Thyroid gland (tissue), 4 donors: Measurements from ENCODE around the gene ENOX1. TPM values are rescaled to one million over a fixed set of nuclear protein-coding genes. Genes with fewer than 3 reads are reported as not detected.

ENCODE experiments used
- DNase-seq, 2 donors: peaks; one replicate each; pipeline ENCODE4 v3.0.0-alpha.2; 2019
- H3K27ac ChIP-seq, 3 donors: fragments of 200-600 bp; sonication (generic); 1 replicate in 2 of 3; 2 replicates in 1 of 3; pipeline ENCODE4 v1.5.1; 2016 to 2019; ENCODE audit warnings: mild to moderate bottlenecking in 1 of 3, moderate library complexity in 1 of 3
- H3K27me3 ChIP-seq: fragments of 200-600 bp; sonication (generic); one replicate; pipeline ENCODE4 v1.5.1; 2019
- H3K36me3 ChIP-seq, 2 donors: fragments of 200-600 bp; sonication (generic); one replicate each; pipeline ENCODE4 v1.5.1; 2016 to 2019
- H3K4me1 ChIP-seq, 2 donors: fragments of 200-600 bp; sonication (generic); one replicate each; pipeline ENCODE4 v1.5.1; 2017 to 2019
- H3K4me3 ChIP-seq, 3 donors: fragments of 200-600 bp; sonication (generic); replicated peaks in 1 of 3; 1 replicate in 2 of 3; 2 replicates in 1 of 3; pipeline ENCODE4 v1.5.1; 2016; ENCODE audit warnings: mild to moderate bottlenecking in 1 of 3
- H3K9me3 ChIP-seq: fragments of 200-600 bp; sonication (generic); one replicate; pipeline ENCODE4 v1.5.1; 2017
- CTCF ChIP-seq, 6 experiments: fragments of 200-600 bp in 3 of 6; fragments of 450-650 bp in 3 of 6; sonication (generic) in 3 of 6; IDR thresholded peaks; one replicate each; pipeline ENCODE4 v1.5.1; 2016 to 2019; ENCODE audit warnings: antibody characterized with exemption in 6 of 6, mild to moderate bottlenecking in 2 of 6, inconsistent platforms in 1 of 6, moderate library complexity in 1 of 6
- POLR2A ChIP-seq, 2 donors: fragments of 450-650 bp; IDR thresholded peaks; one replicate each; pipeline ENCODE4 v1.6.1; 2017; ENCODE audit warnings: antibody characterized with exemption in 2 of 2, mild to moderate bottlenecking in 2 of 2, moderate library complexity in 1 of 2
- WGBS, 2 donors: methylation state at CpG; one replicate each; pipeline ENCODE4 v1.1.5; 2017; 5-methylcytosine and 5-hydroxymethylcytosine counted together
- intact Hi-C: fragments of 100-400 bp; cut with DNase I; formaldehyde crosslinking; loops from one replicate; pipeline ENCODE4 v1.15.1; 2023
- total RNA-seq, 4 donors: library from RNA; depleted of rRNA; stranded (reverse); fragments of >200 nt; gene quantifications; one replicate each; pipeline ENCODE4 v1.2.3, GENCODE V29; 2016

The ENOX1 gene
- total RNA-seq, 4 donors from 2014 or later = 0.13 to 1.8 (median 0.31) TPM

- no peaks in the 10 kb centered on the region for H3K4me1 ChIP-seq
These were observed 425.7 kb downstream of the ENOX1 start for GRCh38 chr13:43360892-43361610.

GRCh38 chr13:43360171-43360570, 426.6 kb downstream of the ENOX1 start:
- TF ChIP-seq CTCF (IDR thresholded peaks at IDR 0.05) = no peak
- TF ChIP-seq POLR2A (IDR thresholded peaks at IDR 0.05) = no peak
- Histone ChIP-seq H3K36me3 (no peaks in the 10 kb centered on the region), H3K4me3 (no peak overlapping the region), H3K4me1 (no peaks in the 10 kb centered on the region), H3K27me3 (no peaks in the 10 kb centered on the region), H3K9me3 (no peaks in the 10 kb centered on the region), H3K27ac (no peak overlapping the region)
- 89 to 94% methylated on average over 6 of the region's 6 CpGs for WGBS, 2 donors
- DNase-seq = no peak
- intact Hi-C loops = no loop called here

More at GRCh38 chr13:43360892-43361610, 425.7 kb downstream of the ENOX1 start:
- intact Hi-C loops = no loop called here
- no peak overlapping the region for H3K4me3 ChIP-seq
- 69 to 73% methylated on average over 6 of the region's 6 CpGs for WGBS, 2 donors
- H3K27ac ChIP-seq = no peak overlapping the region
- no peak for DNase-seq
- H3K9me3 ChIP-seq = no peaks in the 10 kb centered on the region
- no peaks in the 10 kb centered on the region for H3K36me3 ChIP-seq
- no peaks in the 10 kb centered on the region for H3K27me3 ChIP-seq
- no peak for TF ChIP-seq POLR2A (IDR thresholded peaks at IDR 0.05)
- no peak for TF ChIP-seq CTCF (IDR thresholded peaks at IDR 0.05)

- H3K9me3 ChIP-seq = no peaks in the 10 kb centered on the region
- H3K4me3 ChIP-seq = no peak overlapping the region
- no peak for TF ChIP-seq POLR2A (IDR thresholded peaks at IDR 0.05)
- no peak for TF ChIP-seq CTCF (IDR thresholded peaks at IDR 0.05)
- WGBS, 2 donors = 82 to 85% methylated on average over 4 of the region's 4 CpGs
- no peak overlapping the region for H3K27ac ChIP-seq
- H3K4me1 ChIP-seq = no peaks in the 10 kb centered on the region
- no peak for DNase-seq
- no peaks in the 10 kb centered on the region for H3K27me3 ChIP-seq
- intact Hi-C loops = no loop called here
- no peaks in the 10 kb centered on the region for H3K36me3 ChIP-seq
These were observed 427.2 kb downstream of the ENOX1 start for GRCh38 chr13:43359536-43359935.

- intact Hi-C loops = no loop called here
- Histone ChIP-seq H3K9me3 (no peaks in the 10 kb centered on the region), H3K36me3 (no peaks in the 10 kb centered on the region), H3K4me1 (no peaks in the 10 kb centered on the region), H3K4me3 (no peak overlapping the region), H3K27me3 (no peaks in the 10 kb centered on the region), H3K27ac (no peak overlapping the region)
- TF ChIP-seq POLR2A (IDR thresholded peaks at IDR 0.05) = no peak
- TF ChIP-seq CTCF (IDR thresholded peaks at IDR 0.05) = no peak
- 62 to 77% methylated on average over 4 of the region's 4 CpGs for WGBS, 2 donors
- no peak for DNase-seq
These were observed 429.2 kb downstream of the ENOX1 start for GRCh38 chr13:43357564-43357963.

GRCh38 chr13:43356567-43356966, 430.2 kb downstream of the ENOX1 start:
- H3K9me3 ChIP-seq = no peaks in the 10 kb centered on the region
- intact Hi-C loops = no loop called here
- no peaks in the 10 kb centered on the region for H3K4me1 ChIP-seq
- no peaks in the 10 kb centered on the region for H3K36me3 ChIP-seq
- no peak overlapping the region for H3K4me3 ChIP-seq
- no peaks in the 10 kb centered on the region for H3K27me3 ChIP-seq
- WGBS, 2 donors = 74 to 79% methylated on average over 5 of the region's 5 CpGs
- H3K27ac ChIP-seq = no peak overlapping the region
- no peak for TF ChIP-seq POLR2A (IDR thresholded peaks at IDR 0.05)
- TF ChIP-seq CTCF (IDR thresholded peaks at IDR 0.05) = no peak
- no peak for DNase-seq
